SK-N-MC (cell line): Measurements from ENCODE around the gene PCDH10.

Source experiments
- DNase-seq: peaks from one replicate; pipeline ENCODE4 v3.0.0-alpha.2; 2011; ENCODE audit warnings: low read depth, low spot score
- H3K27ac ChIP-seq: fragments of 200-600 bp; sonication (generic); 2 replicates; pipeline ENCODE4 v1.5.1; 2016; ENCODE audit warnings: mixed run types
- H3K36me3 ChIP-seq: fragments of 200-600 bp; sonication (generic); 2 replicates; pipeline ENCODE4 v1.6.1; 2017; ENCODE audit warnings: antibody characterized with exemption, low read length, mixed read lengths; ENCODE audit not compliant: insufficient read depth
- H3K4me3 ChIP-seq: fragments of 200-600 bp; sonication (generic); 2 replicates; pipeline ENCODE4 v1.5.1; 2016
- H3K9ac ChIP-seq: fragments of 200-600 bp; sonication (generic); 2 replicates; pipeline ENCODE4 v1.8.0; 2017; ENCODE audit warnings: mixed run types, mixed read lengths; ENCODE audit not compliant: insufficient read length
- H3K9me3 ChIP-seq: fragments of 200-600 bp; sonication (generic); 2 replicates; pipeline ENCODE4 v1.6.1; 2017; ENCODE audit warnings: low read depth, mild to moderate bottlenecking, antibody characterized with exemption, low read length, moderate library complexity, mixed read lengths
- EZH2 ChIP-seq: fragments of 200-600 bp; sonication (generic); IDR thresholded peaks from one replicate; pipeline ENCODE4 v1.6.1; 2017; ENCODE audit warnings: antibody characterized with exemption
- FOXP2 ChIP-seq: optimal IDR thresholded peaks from 2 replicates; pipeline ENCODE3; 2011; ENCODE audit warnings: mild to moderate bottlenecking, moderate library complexity; ENCODE audit not compliant: insufficient read depth; ENCODE audit errors: extremely low read length, control extremely low read depth
- POLR2AphosphoS5 ChIP-seq: IDR thresholded peaks from 2 replicates; pipeline ENCODE4 v1.6.1; 2012; ENCODE audit warnings: mild to moderate bottlenecking, low read depth, low read length, borderline replicate concordance

Gene PCDH10

DNA sequence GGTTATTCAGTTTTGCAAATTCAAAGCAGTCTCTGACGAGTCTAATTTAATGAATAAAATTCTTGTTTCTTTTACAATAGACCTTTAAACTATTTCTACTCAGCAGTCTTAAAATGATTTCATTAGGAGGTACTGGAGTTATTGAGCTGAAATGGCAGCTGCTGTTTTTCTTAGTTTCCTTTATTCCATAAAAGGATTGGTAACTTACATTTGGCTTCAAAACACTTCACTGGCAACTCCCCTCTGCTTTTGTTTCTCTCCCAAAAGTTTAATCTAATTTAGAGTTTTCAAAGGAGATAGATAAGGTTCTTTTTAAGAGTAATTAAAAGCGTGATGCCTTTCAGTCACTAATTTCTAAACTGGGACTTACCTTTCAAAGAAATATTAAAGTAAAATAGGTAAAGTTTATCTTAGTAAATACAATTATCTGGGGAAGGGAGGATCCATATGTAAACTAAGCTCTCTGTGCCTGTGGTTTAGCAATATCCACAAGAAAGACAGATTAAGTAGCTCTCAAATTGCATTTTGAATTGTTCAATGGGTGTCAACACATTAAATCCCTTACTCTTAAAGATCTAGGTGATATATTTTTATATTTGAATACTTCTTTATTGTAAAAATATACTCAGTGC lies 17.1 kb upstream of the PCDH10 start:
- Histone ChIP-seq H3K27ac (no peak overlapping the region), H3K9me3 (no peaks in the 10 kb centered on the region), H3K4me3 (no peak overlapping the region), H3K9ac (no peak overlapping the region), H3K36me3 (no peaks in the 10 kb centered on the region)
- no peak for TF ChIP-seq POLR2AphosphoS5
- no peak for TF ChIP-seq FOXP2
- no peak for TF ChIP-seq EZH2
- DNase-seq, result no peak

DNA sequence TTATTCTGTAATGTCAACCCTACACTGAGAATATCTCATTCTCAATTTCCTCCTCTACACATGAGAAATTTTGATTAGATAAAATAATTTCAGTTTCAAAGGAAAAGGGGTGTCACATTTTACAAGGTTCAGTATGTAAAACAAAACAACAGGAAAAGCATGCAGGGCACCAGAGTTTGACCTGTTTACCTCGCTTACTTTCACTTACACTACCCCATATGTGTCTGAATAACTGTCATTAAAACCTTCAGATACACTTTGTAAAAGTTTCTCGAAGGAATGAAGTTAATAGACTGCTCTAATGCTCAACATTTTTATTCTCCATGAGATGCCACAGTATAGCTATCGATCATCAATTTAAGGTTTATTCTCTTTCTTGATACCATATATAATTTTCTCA lies 12.3 kb upstream of the PCDH10 start:
- no peaks in the 10 kb centered on the region for H3K9me3 ChIP-seq
- no peak for DNase-seq
- no peak overlapping the region for H3K9ac ChIP-seq
- H3K4me3 ChIP-seq, result no peak overlapping the region
- TF ChIP-seq FOXP2, result no peak
- no peak for TF ChIP-seq POLR2AphosphoS5
- TF ChIP-seq EZH2, result no peak
- no peak overlapping the region for H3K27ac ChIP-seq
- no peaks in the 10 kb centered on the region for H3K36me3 ChIP-seq

DNA sequence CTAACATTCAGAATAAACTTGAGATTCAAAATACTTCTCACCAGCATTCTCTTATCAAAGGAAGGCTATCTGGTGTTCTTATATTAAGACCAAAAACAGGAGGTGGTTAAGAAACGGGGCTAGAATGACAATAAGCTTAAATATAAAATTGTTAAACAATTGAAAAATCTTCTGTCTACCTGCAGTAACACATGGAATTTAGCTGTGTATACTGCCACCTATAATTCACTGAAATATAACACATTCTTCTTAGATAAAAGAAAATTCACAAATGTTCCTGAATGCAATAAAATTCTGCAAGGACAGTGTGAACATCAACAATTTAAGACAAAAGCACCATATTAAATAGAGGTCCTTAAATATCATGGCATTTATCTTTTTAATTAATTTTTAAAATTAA lies 11.5 kb upstream of the PCDH10 start:
- TF ChIP-seq POLR2AphosphoS5 (no peak), FOXP2 (no peak), EZH2 (no peak)

DNA sequence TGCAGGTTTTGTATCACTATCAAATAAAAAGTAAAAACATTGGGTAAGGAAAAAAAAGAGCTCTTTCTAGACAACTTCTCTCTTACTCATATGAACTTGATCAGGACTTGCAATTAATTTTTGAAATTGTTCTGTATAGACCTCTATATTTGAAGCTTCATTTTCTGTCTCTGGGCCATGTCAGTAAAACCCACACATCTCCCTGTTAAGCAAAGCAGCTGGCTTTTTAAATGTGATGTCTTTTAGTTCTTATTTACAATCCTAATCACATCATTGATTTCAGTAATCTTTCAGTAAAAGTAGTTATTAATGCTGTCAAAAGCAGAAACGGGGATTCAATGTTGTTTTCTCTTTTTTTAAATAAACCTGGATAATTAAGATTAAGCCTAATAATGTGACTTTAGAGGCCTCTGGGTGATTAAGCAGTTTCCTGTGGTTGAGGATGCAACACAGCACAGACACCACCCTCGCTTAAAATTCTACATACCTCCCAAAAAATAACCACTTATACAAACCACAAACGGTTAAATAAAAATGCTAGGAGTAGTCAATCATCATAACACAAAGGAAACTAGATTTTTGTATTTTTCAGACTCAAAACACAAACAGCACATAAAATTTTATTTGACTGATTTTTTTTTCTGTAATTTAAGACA lies 5.2 kb upstream of the PCDH10 start:
- no peak overlapping the region for H3K4me3 ChIP-seq
- TF ChIP-seq POLR2AphosphoS5 (no peak), EZH2 (no peak), FOXP2 (no peak)

More for the DNA sequence above, 11.5 kb upstream of the PCDH10 start:
- Histone ChIP-seq H3K9ac (no peak overlapping the region), H3K36me3 (no peaks in the 10 kb centered on the region), H3K9me3 (no peaks in the 10 kb centered on the region), H3K27ac (no peak overlapping the region), H3K4me3 (no peak overlapping the region)
- no peak for DNase-seq

DNA sequence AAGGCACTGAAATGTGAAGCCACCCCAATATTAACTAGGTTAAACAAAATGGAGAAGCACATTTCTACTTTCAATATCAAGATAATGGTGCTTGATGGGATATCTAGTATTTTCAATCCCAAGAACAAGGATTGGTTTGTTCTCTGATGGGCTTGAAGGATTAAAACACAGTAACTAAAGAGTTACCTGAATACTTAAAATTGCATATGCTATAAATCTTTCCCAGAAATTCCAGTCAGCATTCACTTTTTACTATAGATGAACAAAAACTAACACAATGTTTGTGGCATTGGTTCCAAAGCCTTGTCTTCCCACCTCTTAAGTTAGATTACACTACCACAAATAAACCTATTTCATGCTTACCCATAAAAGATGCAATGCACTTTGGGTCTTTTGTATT lies 3.9 kb upstream of the PCDH10 start:
- no peak overlapping the region for H3K9ac ChIP-seq
- H3K27ac ChIP-seq, result no peak overlapping the region
- DNase-seq, result no peak
- H3K4me3 ChIP-seq, result no peak overlapping the region
- H3K9me3 ChIP-seq, result no peaks in the 10 kb centered on the region
- H3K36me3 ChIP-seq, result no peaks in the 10 kb centered on the region
- TF ChIP-seq EZH2, result no peak
- no peak for TF ChIP-seq FOXP2
- no peak for TF ChIP-seq POLR2AphosphoS5

More for the DNA sequence above, 5.2 kb upstream of the PCDH10 start:
- H3K27ac ChIP-seq, result no peak overlapping the region
- H3K9me3 ChIP-seq, result no peaks in the 10 kb centered on the region
- H3K36me3 ChIP-seq, result no peaks in the 10 kb centered on the region
- DNase-seq, result no peak
- no peak overlapping the region for H3K9ac ChIP-seq

DNA sequence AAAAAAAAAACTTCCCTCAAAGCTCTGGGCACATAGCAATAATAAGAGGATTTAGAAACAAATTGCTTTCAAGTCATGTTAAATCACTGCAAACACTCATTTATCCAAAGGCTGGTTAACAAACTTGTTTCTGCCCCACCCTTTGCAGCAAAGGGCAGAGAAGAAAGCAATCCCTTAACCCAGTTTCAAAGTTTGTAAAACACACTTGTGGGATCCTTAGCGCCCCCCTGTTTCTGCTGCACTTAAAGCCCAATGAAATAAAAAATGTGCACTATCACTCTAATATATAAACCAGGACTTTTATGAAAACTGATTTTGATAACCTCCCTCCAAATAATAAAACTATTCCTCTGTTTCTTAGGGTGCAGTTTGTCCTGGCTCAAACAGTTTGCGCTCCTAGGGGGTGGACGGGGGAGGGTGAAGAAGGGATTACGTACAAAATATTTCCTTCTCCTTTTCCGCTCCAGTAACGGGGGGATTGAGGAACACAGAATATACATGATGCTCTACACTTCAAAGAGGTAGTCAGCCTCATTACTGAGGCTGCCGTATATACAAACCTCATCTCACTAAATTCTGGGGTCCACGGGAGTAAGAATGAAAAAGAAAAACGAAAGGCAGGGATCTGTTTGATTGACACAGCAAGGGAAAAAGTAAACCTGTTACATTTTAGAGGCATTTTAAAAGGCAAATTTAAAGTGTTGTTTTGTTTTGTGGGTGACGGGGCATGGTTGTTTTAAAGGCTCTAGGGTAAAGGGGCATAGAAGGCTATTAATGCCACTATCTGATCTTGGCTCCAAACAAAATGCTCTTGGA lies 3.1 kb upstream of the PCDH10 start:
- Histone ChIP-seq H3K9me3 (no peaks in the 10 kb centered on the region), H3K27ac (no peak overlapping the region), H3K36me3 (no peaks in the 10 kb centered on the region), H3K9ac (no peak overlapping the region), H3K4me3 (peak overlapping the region; percentile 90)
- TF ChIP-seq EZH2 (no peak), POLR2AphosphoS5 (no peak), FOXP2 (no peak)
- DNase-seq, result no peak

DNA sequence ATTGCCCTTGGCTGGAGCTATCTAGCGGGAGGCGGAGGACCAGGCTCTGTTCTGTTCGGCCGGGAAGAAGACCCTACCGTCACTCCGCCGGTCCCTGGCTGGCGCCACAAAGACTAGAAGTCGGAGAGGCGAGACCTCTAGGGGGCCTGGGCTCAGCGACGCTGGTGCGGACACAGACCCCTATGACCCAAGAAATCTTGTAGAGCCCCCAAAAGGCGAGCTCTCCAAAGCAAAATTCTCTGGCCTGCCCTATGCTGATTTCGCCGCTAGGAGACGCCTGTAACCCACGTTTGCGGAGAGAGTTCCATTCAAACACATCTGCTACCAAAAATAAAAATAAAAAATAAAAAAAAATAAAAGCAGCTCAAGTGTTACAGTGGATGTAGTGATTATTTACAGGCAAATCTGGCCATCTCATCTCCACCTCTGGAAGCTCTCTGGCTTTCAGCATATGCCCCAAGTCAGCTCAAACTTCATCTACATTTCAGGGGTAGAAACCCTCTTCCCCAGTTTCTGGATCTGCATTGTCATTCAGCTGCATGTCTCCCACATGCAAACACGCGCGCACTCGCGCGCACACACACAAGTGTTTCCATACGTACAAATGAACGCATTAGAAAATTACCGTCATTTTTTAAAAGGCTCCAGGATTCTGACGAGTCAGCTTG lies 2.4 kb upstream of the PCDH10 start:
- Histone ChIP-seq H3K9me3 (no peaks in the 10 kb centered on the region), H3K4me3 (peak overlapping the region; percentile 90), H3K36me3 (no peaks in the 10 kb centered on the region), H3K27ac (no peak overlapping the region), H3K9ac (peak overlapping the region; percentile 50)
- TF ChIP-seq POLR2AphosphoS5 (peak; percentile 25; the same call in 1 of the 2 replicates), FOXP2 (no peak), EZH2 (no peak)
- no peak for DNase-seq

DNA sequence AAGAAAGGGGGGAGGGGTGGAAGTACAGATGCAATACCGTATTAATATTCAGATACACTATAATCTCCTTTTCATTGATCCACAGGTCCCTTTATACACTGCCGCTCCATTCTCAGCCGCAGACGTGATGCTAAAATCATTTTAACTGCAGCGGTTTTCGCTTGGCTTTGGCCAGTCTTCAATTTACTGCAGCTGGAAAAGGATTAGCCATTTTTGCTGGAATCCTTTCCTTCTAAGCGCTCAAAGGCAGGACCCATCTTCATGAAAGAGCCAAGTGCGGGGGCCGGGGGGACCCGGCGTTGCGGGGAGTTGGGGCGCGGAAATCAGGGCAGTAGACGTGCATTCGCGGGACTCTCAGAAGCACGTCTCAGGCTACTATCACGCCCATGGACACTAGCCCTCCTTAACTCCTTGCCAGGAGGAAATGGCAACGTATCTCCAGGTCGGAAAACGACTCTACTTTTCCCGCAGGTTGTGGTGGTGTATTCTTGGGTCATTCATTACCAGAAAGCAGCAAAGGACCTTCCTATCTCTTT lies 1.7 kb upstream of the PCDH10 start:
- Histone ChIP-seq H3K9ac (peak overlapping the region; percentile 50), H3K4me3 (peak overlapping the region; percentile 90), H3K9me3 (no peaks in the 10 kb centered on the region), H3K36me3 (no peaks in the 10 kb centered on the region), H3K27ac (no peak overlapping the region)
- TF ChIP-seq EZH2 (no peak), FOXP2 (no peak), POLR2AphosphoS5 (no peak)
- DNase-seq, result no peak
